NCI-H1048 (cell line): ENCODE results near the gene FAM219A.
A peak's percentile ranks its signal among the peaks of the same experiment; 100 is the strongest.
"Not testable (repeated sequence)": the region's sequence is repeated elsewhere in the genome, so short reads cannot be mapped to it uniquely, and the experiment has no call there.

Source experiments
- DNase-seq: peaks from one replicate; lab custom pipeline; 2025; lab: John Stamatoyannopoulos, UW

The FAM219A gene

GRCh38 chr9:34443533-34443932, 14.8 kb downstream of the FAM219A start:
- no peak for DNase-seq

- DNase-seq = no peak
Measured at GRCh38 chr9:34442770-34443169, 15.6 kb downstream of the FAM219A start.

GRCh38 chr9:34440017-34440416, 18.4 kb downstream of the FAM219A start:
- DNase-seq = no peak

- not testable (repeated sequence) for DNase-seq
Measured at GRCh38 chr9:34438465-34438864, 19.9 kb downstream of the FAM219A start.

- DNase-seq = not testable (repeated sequence)
Measured at GRCh38 chr9:34437926-34438307, 20.5 kb downstream of the FAM219A start.

- no peak for DNase-seq
Measured at GRCh38 chr9:34437006-34437925, 21.1 kb downstream of the FAM219A start.

GRCh38 chr9:34431667-34432066, 26.7 kb downstream of the FAM219A start:
- DNase-seq = no peak

GRCh38 chr9:34430843-34431437, 27.4 kb downstream of the FAM219A start:
- no peak for DNase-seq

DNA sequence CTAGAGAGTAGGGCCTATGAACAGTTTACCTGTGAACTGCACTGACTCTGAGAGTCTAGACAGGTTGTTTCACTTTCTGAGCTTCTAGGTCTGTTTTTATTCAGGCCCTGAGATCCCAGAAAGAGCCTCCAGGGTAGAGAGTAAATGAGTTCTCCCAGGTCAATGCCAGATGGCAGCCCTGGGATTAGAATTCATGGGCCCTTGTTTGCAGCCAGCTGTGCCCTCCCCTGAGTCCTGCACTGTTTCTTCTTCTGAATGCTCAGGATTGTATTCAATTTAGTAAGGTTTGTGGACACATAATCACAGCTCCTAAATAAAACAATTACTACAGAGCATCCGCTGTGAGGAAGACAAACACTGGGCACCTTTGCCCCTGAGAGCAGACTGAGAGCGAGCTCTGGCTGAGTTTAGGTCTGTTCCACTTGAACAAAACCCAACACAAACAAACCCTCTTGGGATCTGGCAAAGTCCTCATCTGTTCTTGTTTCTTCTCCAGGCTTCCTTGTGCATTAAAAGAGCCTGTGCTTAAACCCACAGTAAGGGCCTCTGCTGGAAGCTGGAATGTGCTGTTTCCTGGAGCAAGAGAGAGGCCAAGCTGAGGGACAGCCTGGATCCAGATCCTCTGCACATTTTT, 29.9 kb downstream of the FAM219A start:
- DNase-seq = no peak

DNA sequence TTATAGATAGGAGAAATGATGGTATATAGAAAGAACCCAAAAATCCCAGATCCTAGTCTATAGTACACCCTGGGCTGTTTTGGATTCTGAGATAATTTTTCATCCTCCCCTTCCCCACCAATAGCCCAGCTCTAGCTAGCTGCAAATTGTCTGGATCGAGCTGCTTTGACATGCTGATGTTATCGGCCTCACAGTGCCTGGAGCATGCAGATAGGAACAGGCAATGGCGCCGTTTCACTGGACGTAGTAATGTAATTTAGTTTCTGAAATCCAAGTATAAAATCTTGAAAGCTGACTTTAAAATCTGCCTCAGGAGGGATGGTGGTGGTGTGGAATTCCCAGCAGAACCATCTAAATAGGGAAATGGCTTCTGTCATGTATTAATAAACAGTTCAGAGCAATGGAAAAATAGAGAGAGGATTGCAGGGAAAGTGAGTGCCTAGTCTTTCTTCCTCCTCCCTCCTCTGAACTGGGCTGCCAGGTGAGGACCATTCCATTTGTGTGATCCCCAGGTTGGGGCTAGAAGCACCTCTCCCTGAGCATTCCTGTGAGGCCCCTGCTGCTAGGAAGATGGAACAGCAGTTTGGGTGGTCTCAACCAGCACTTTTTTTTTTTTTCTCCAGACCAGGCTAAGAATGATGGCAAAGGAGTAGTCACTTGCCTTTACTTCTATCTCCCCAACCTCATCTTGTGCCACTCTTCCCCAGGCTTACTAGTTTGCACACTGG, 31.9 kb downstream of the FAM219A start:
- no peak for DNase-seq

- DNase-seq = no peak
Measured at GRCh38 chr9:34419716-34420504, 38.5 kb downstream of the FAM219A start.

GRCh38 chr9:34417734-34418133, 40.6 kb downstream of the FAM219A start:
- no peak for DNase-seq

GRCh38 chr9:34413231-34413852, 45.0 kb downstream of the FAM219A start:
- no peak for DNase-seq

GRCh38 chr9:34412336-34412735, 46.0 kb downstream of the FAM219A start:
- no peak for DNase-seq

GRCh38 chr9:34409154-34409553, 49.2 kb downstream of the FAM219A start:
- no peak for DNase-seq

DNA sequence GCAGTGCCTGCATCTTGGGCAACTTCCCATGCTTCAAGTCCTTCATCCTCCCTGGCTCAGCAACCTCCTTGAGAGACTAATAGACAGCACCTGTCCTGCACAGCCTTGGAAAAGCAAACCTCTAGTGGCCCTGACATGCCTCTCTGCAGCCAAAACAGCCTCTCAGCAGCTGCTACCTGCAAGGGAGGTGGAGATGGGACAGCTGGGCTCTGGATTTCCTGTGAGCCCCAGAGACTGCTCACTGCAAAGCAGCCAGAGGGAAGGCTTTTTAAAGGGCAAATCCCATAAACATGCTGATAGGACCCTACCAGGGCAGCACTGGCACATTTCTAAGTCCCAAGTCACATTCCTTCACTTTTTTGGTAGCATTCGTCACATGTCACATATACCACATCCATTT, 50.2 kb downstream of the FAM219A start:
- no peak for DNase-seq

- DNase-seq = no peak
Measured at GRCh38 chr9:34406219-34406618, 52.2 kb downstream of the FAM219A start.

GRCh38 chr9:34405719-34406118, 52.7 kb downstream of the FAM219A start:
- DNase-seq = no peak

DNA sequence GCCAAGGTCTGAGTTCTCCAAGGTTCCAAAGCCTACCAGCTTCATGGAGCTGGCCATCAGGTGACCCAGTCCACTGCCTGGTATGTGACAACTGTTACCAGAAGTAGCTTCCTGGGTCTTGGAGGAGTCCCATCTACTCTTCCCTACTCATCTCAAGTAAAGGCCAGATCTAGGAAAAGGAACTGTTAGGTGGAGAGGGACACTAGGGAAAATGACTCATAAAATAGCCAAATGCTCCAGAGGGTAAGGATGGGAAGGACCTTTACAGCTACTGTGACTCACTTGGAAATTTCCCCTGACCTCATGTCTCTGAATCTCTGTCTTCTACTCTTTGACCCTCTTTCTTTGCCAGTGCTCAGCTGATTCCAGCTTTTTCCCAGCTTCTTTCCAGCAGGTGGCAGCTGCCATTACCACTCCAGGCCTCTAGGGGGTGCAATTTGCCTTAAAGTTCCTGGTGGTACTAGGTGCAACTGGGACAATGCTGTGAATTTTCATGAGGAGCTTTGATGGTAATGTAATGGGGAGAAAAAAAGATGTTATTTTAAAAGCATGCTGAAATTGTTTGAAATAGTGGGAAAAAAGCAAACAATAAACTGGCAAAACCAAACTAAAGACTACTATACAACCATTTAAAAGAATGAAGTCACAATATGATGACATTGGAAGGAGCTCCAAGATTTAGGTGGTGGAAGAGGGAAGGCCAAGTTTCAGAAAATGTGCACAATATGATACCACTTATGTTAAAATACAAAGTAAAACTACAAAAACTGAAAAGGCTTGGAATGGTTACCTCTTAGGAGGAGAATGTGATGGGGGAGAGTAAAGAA, 54.6 kb downstream of the FAM219A start:
- peak; percentile 3 for DNase-seq
